ENCODE data around the gene EEF1AKMT1.

DNA sequence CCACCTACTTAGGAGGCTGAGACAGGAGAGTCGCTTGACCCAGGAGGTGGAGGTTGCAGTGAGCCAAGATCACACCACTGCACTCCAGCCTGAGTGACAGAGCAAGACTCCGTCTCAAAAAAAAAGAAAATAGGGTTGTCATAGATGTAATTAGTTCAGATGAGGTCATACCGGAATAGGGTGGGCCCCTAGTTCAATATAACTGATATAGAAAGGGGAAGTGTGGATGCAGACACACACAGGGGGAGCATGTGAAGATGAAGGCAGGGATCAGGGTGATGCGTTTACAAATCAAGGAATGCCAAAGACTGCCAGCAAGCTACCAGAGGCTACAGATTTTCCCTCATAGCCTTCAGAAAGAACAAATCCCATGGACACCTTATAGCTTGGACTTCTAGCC is 24.3 kb upstream of the EEF1AKMT1 start:
- TF ChIP-seq, protein P1, sequence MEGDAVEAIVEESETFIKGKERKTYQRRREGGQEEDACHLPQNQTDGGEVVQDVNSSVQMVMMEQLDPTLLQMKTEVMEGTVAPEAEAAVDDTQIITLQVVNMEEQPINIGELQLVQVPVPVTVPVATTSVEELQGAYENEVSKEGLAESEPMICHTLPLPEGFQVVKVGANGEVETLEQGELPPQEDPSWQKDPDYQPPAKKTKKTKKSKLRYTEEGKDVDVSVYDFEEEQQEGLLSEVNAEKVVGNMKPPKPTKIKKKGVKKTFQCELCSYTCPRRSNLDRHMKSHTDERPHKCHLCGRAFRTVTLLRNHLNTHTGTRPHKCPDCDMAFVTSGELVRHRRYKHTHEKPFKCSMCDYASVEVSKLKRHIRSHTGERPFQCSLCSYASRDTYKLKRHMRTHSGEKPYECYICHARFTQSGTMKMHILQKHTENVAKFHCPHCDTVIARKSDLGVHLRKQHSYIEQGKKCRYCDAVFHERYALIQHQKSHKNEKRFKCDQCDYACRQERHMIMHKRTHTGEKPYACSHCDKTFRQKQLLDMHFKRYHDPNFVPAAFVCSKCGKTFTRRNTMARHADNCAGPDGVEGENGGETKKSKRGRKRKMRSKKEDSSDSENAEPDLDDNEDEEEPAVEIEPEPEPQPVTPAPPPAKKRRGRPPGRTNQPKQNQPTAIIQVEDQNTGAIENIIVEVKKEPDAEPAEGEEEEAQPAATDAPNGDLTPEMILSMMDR (IDR thresholded peaks at IDR 0.05; ENCODE audit: low read depth, low read length, missing input control) = no peak
- no peak for TF ChIP-seq SP1 (IDR thresholded peaks at IDR 0.05)
- TF ChIP-seq HNF4A (conservative IDR thresholded peaks at IDR 0.05) = no peak
- no peak for TF ChIP-seq JUND (IDR thresholded peaks at IDR 0.05)
- TF ChIP-seq RAD21 (IDR thresholded peaks at IDR 0.05) = no peak
- no peak for TF ChIP-seq TAF1 (conservative IDR thresholded peaks at IDR 0.05)
- TF ChIP-seq, protein P2, sequence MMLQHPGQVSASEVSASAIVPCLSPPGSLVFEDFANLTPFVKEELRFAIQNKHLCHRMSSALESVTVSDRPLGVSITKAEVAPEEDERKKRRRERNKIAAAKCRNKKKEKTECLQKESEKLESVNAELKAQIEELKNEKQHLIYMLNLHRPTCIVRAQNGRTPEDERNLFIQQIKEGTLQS (IDR thresholded peaks at IDR 0.05) = no peak
- no peak for TF ChIP-seq RXRA (IDR thresholded peaks at IDR 0.05)
- TF ChIP-seq, protein P3, sequence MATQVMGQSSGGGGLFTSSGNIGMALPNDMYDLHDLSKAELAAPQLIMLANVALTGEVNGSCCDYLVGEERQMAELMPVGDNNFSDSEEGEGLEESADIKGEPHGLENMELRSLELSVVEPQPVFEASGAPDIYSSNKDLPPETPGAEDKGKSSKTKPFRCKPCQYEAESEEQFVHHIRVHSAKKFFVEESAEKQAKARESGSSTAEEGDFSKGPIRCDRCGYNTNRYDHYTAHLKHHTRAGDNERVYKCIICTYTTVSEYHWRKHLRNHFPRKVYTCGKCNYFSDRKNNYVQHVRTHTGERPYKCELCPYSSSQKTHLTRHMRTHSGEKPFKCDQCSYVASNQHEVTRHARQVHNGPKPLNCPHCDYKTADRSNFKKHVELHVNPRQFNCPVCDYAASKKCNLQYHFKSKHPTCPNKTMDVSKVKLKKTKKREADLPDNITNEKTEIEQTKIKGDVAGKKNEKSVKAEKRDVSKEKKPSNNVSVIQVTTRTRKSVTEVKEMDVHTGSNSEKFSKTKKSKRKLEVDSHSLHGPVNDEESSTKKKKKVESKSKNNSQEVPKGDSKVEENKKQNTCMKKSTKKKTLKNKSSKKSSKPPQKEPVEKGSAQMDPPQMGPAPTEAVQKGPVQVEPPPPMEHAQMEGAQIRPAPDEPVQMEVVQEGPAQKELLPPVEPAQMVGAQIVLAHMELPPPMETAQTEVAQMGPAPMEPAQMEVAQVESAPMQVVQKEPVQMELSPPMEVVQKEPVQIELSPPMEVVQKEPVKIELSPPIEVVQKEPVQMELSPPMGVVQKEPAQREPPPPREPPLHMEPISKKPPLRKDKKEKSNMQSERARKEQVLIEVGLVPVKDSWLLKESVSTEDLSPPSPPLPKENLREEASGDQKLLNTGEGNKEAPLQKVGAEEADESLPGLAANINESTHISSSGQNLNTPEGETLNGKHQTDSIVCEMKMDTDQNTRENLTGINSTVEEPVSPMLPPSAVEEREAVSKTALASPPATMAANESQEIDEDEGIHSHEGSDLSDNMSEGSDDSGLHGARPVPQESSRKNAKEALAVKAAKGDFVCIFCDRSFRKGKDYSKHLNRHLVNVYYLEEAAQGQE (IDR thresholded peaks at IDR 0.05) = no peak
- TF ChIP-seq YY1 (IDR thresholded peaks at IDR 0.05) = no peak
- TF ChIP-seq, protein P4, sequence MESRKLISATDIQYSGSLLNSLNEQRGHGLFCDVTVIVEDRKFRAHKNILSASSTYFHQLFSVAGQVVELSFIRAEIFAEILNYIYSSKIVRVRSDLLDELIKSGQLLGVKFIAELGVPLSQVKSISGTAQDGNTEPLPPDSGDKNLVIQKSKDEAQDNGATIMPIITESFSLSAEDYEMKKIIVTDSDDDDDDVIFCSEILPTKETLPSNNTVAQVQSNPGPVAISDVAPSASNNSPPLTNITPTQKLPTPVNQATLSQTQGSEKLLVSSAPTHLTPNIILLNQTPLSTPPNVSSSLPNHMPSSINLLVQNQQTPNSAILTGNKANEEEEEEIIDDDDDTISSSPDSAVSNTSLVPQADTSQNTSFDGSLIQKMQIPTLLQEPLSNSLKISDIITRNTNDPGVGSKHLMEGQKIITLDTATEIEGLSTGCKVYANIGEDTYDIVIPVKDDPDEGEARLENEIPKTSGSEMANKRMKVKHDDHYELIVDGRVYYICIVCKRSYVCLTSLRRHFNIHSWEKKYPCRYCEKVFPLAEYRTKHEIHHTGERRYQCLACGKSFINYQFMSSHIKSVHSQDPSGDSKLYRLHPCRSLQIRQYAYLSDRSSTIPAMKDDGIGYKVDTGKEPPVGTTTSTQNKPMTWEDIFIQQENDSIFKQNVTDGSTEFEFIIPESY (IDR thresholded peaks at IDR 0.05) = no peak
- no peak for TF ChIP-seq GABPA (IDR thresholded peaks at IDR 0.05 in 1 of 2, conservative IDR thresholded peaks at IDR 0.05 in 1 of 2)

Data from liver (tissue), 3 donors.